GM12878 (cell line): Measurements from ENCODE around the gene ANKRD13A. TPM values are rescaled to one million over a fixed set of nuclear protein-coding genes. Genes with fewer than 3 reads are reported as not detected.
"Not testable (repeated sequence)": the region's sequence is repeated elsewhere in the genome, so short reads cannot be mapped to it uniquely, and the experiment has no call there.

Experiments used
- ATAC-seq: fragments of 200-7000 bp; cut with Tn5 transposase; 3 replicates; pipeline ENCODE4 v1.9.1; 2020; ENCODE audit warnings: mild to moderate bottlenecking, moderate library complexity
- BruUV-seq: library from RNA; stranded (reverse); fragments of 400-500 nt; replicated peaks from 2 replicates; lab custom pipeline; 2021; lab: Mats Ljungman, UMichigan
- CTCF ChIA-PET: fragments of 300-600 bp; sonication (Branson Sonifier 250); formaldehyde crosslinking; extraction: SDS; loops from one replicate; lab custom pipeline; 2021; ENCODE audit warnings: inconsistent platforms; lab: Yijun Ruan, JAX
- POLR2A ChIA-PET: fragments of 350-600 bp; formaldehyde crosslinking; extraction: SDS; loops from one replicate; lab custom pipeline; 2021; ENCODE audit warnings: inconsistent platforms; lab: Charles Lee
- RAD21 ChIA-PET: fragments of 300-600 bp; sonication (Branson Sonifier 250); formaldehyde crosslinking; loops from one replicate; lab custom pipeline; 2023; ENCODE audit warnings: antibody characterized with exemption; ENCODE audit not compliant: unreplicated experiment; lab: Charles Lee
- SMC1A ChIA-PET: fragments of 300-600 bp; sonication (Branson Sonifier 250); formaldehyde crosslinking; loops from one replicate; lab custom pipeline; 2023; ENCODE audit not compliant: unreplicated experiment, uncharacterized antibody; lab: Charles Lee
- DNase-seq: peaks from one replicate; pipeline ENCODE4 v3.0.0-alpha.2; 2011; ENCODE audit warnings: low read depth, low spot score
- FAIRE-seq: peaks from 3 replicates; lab custom pipeline; 2011; peaks lifted over from hg19 to GRCh38; lab: Jason Lieb, UNC
- H2AFZ ChIP-seq: 2 replicates; pipeline ENCODE4 v1.6.0; 2011; ENCODE audit warnings: low read depth, low read length, control low read depth; ENCODE audit not compliant: control insufficient read depth
- H3K27ac ChIP-seq: 2 replicates; pipeline ENCODE4 v1.5.1; 2011; ENCODE audit warnings: control low read depth; ENCODE audit not compliant: control insufficient read depth, insufficient read depth
- H3K27me3 ChIP-seq, 2 experiments: replicated peaks in 1 of 2; 2 replicates each; pipeline versions ENCODE4 v1.6.0 to v1.6.1; 2011; ENCODE audit warnings: low read length in 1 of 2; ENCODE audit not compliant: control insufficient read depth in 2 of 2, insufficient read depth in 2 of 2
- H3K36me3 ChIP-seq, 2 experiments: 2 replicates each; pipeline ENCODE4 v1.5.1; 2011; ENCODE audit warnings: low read length in 1 of 2; ENCODE audit not compliant: control insufficient read depth in 2 of 2, insufficient read depth in 2 of 2
- H3K4me1 ChIP-seq: 2 replicates; pipeline ENCODE4 v1.6.1; 2011; ENCODE audit warnings: mild to moderate bottlenecking, low read length, moderate library complexity, mixed read lengths; ENCODE audit not compliant: control insufficient read depth, insufficient read depth
- H3K4me2 ChIP-seq: 2 replicates; pipeline ENCODE4 v1.6.0; 2011; ENCODE audit warnings: control low read depth; ENCODE audit not compliant: control insufficient read depth, insufficient read depth
- H3K4me3 ChIP-seq: fragments of 200-600 bp; sonication (generic); 2 replicates; pipeline ENCODE4 v1.5.1; 2016
- H3K79me2 ChIP-seq: 2 replicates; pipeline ENCODE4 v1.6.0; 2011; ENCODE audit warnings: low read length; ENCODE audit not compliant: control insufficient read depth, insufficient read depth
- H3K9ac ChIP-seq: 2 replicates; pipeline ENCODE4 v1.8.0; 2011; ENCODE audit warnings: low read length, control low read depth, mixed read lengths; ENCODE audit not compliant: control insufficient read depth, insufficient read depth
- H3K9me3 ChIP-seq: replicated peaks from 3 replicates; pipeline ENCODE4 v1.5.1; 2011; ENCODE audit warnings: mild to moderate bottlenecking, low read length; ENCODE audit not compliant: control insufficient read depth, insufficient read depth
- H4K20me1 ChIP-seq: 2 replicates; pipeline ENCODE4 v1.6.0; 2011; ENCODE audit not compliant: control insufficient read depth, insufficient read depth
- ASH2L ChIP-seq: fragments of 300-600, 200-600 bp; sonication (generic); IDR thresholded peaks from 2 replicates; pipeline ENCODE4 v1.6.1; 2017; ENCODE audit warnings: low read depth, mild to moderate bottlenecking, borderline replicate concordance
- BCL3 ChIP-seq: IDR thresholded peaks from 2 replicates; pipeline ENCODE4 v1.6.1; 2011; ENCODE audit warnings: borderline replicate concordance, low read depth, mild to moderate bottlenecking, moderate library complexity, low read length; ENCODE audit not compliant: insufficient read depth, poor library complexity, severe bottlenecking
- NBN ChIP-seq: fragments of 450-650 bp; IDR thresholded peaks from 2 replicates; pipeline ENCODE4 v1.6.1; 2016
- WGBS: methylation state at CpG from one replicate; pipeline ENCODE4 v1.1.6; 2016; ENCODE audit warnings: low lambda C conversion rate; ENCODE audit not compliant: insufficient replicate concordance, insufficient coverage; ENCODE audit errors: missing lambda C conversion rate; 5-methylcytosine and 5-hydroxymethylcytosine counted together
- in situ Hi-C: fragments of 300-500 bp; cut with MboI; formaldehyde crosslinking; loops from 9 replicates; pipeline ENCODE4 v1.14.3; 2018; ENCODE audit warnings: mixed read lengths
- intact Hi-C: fragments of 100-400 bp; cut with micrococcal nuclease; formaldehyde crosslinking; loops from one replicate; pipeline ENCODE4 v1.14.2; 2022; ENCODE audit not compliant: unreplicated experiment
- polyA plus RNA-seq, 11 experiments: library from polyadenylated mRNA; depleted of rRNA in 4 of 11; unstranded in 6 of 11; stranded (reverse) in 5 of 11; fragments of >200 nt; fragmentation: Nextera tagmentation in 4 of 11; fragmentation: Illumina TruSeq in 1 of 11; extraction: Ambion mirVana in 4 of 11; extraction: Trizol in 1 of 11; gene quantifications; 1 replicate in 1 of 11; 2 replicates in 10 of 11; pipeline versions ENCODE4 v1.2.1 to v1.2.3, GENCODE V29; 2011 to 2016; ENCODE audit warnings: inconsistent platforms in 2 of 11, missing spikeins in 2 of 11, low read depth in 1 of 11
- total RNA-seq, 4 experiments: library from RNA; depleted of rRNA in 3 of 4; stranded (reverse); fragments of >200 nt in 3 of 4; fragmentation: Illumina TruSeq in 1 of 4; extraction: Trizol in 1 of 4; gene quantifications; 2 replicates each; pipeline versions ENCODE4 v1.2.1 to v1.2.3, GENCODE V29; 2013 to 2021
- TF ChIP-seq, protein P1 (sequence below): fragments of 450-650 bp; IDR thresholded peaks from 2 replicates; pipeline ENCODE4 v1.6.1; 2017; ENCODE audit warnings: mild to moderate bottlenecking, moderate library complexity
- TF ChIP-seq, protein P2 (sequence below): IDR thresholded peaks from 2 replicates; pipeline ENCODE4 v1.6.1; 2011; ENCODE audit warnings: low read depth, low read length, improper control_type of control experiment, borderline replicate concordance

The ANKRD13A gene
- total and polyA plus RNA-seq, 10 of the 15 experiments (the other 5 are each of a cell fraction or from before 2014, with no cell fraction given), result 10.2 to 93.4 (median 76.5) TPM

DNA sequence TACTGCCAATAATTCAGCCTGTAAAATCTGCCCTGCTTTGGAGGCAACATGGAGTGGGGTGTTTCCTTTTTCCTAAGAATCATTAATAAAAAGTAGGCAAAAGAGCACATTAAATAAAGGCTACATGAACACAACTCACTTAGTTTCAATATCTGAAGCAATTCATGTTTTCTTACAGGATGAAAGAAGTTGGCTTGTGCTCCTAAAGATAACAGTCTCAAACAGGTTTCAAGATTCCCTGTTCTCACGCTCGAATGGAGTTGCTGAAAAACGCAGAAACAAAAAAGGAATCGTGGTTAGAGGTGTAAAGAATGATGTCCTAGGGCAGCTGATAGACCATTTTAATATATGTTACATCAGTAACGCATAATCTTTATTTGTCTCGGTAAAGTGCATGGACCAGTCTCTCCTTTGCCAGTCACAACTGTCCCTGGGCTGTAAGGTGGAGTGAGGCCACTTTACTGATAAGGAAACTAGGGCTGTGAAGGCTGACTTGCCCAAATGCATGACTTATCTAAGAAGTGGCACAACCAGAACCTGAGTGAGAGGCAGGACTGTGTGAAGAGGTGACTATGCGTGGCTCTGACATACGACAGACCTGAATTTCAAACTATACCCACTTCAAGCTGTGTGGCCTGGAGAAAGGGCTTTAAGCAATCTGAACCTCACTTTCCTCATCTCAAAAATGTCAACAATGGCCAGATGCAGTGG lies 15.6 kb upstream of the ANKRD13A start (continued):
- TF ChIP-seq, protein P1, sequence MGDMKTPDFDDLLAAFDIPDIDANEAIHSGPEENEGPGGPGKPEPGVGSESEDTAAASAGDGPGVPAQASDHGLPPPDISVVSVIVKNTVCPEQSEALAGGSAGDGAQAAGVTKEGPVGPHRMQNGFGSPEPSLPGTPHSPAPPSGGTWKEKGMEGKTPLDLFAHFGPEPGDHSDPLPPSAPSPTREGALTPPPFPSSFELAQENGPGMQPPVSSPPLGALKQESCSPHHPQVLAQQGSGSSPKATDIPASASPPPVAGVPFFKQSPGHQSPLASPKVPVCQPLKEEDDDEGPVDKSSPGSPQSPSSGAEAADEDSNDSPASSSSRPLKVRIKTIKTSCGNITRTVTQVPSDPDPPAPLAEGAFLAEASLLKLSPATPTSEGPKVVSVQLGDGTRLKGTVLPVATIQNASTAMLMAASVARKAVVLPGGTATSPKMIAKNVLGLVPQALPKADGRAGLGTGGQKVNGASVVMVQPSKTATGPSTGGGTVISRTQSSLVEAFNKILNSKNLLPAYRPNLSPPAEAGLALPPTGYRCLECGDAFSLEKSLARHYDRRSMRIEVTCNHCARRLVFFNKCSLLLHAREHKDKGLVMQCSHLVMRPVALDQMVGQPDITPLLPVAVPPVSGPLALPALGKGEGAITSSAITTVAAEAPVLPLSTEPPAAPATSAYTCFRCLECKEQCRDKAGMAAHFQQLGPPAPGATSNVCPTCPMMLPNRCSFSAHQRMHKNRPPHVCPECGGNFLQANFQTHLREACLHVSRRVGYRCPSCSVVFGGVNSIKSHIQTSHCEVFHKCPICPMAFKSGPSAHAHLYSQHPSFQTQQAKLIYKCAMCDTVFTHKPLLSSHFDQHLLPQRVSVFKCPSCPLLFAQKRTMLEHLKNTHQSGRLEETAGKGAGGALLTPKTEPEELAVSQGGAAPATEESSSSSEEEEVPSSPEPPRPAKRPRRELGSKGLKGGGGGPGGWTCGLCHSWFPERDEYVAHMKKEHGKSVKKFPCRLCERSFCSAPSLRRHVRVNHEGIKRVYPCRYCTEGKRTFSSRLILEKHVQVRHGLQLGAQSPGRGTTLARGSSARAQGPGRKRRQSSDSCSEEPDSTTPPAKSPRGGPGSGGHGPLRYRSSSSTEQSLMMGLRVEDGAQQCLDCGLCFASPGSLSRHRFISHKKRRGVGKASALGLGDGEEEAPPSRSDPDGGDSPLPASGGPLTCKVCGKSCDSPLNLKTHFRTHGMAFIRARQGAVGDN, result no peak
- TF ChIP-seq NBN, result no peak
- TF ChIP-seq BCL3, result no peak
- TF ChIP-seq ASH2L, result no peak
- TF ChIP-seq, protein P2, sequence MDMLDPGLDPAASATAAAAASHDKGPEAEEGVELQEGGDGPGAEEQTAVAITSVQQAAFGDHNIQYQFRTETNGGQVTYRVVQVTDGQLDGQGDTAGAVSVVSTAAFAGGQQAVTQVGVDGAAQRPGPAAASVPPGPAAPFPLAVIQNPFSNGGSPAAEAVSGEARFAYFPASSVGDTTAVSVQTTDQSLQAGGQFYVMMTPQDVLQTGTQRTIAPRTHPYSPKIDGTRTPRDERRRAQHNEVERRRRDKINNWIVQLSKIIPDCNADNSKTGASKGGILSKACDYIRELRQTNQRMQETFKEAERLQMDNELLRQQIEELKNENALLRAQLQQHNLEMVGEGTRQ, result no peak
- TF ChIP-seq, all 136 proteins: peak for 0

DNA sequence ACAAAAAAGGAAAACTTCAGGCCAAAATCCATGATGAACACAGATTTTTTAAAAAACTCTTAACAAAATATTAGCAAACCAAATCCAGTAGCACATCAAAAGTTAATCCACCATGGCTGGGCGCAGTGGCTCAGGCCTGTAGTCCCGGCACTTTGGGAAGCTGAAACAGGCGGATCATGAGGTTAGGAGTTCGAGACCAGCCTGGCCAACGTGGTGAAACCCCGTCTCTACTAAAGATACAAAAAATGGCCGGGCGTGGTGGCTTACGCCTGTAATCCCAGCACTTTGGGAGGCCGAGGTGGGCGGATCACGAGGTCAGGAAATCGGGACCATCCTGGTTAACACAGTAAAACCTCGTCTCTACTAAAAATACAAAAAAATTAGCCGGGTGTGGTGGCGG lies 13.0 kb upstream of the ANKRD13A start:
- CTCF ChIA-PET, result interaction anchor here (1.2 kb wide), 1 partner anchor 9 kb away, joined by 3 read pairs; no protein-coding TSS in a partner anchor
- not testable (repeated sequence) for FAIRE-seq

More for the DNA sequence above, 13.0 kb upstream of the ANKRD13A start:
- H3K9me3 ChIP-seq, H3K79me2 ChIP-seq, H3K27ac ChIP-seq, DNase-seq, intact Hi-C loops, SMC1A ChIA-PET, H2AFZ ChIP-seq, RAD21 ChIA-PET, H3K4me2 ChIP-seq, ATAC-seq, H4K20me1 ChIP-seq, in situ Hi-C loops, H3K4me1 ChIP-seq, H3K9ac ChIP-seq, BruUV-seq, H3K4me3 ChIP-seq, H3K27me3 ChIP-seq: not testable (repeated sequence)
- WGBS, result 98% methylated on average over 16 of the region's 16 CpGs
- POLR2A ChIA-PET, result interaction anchor here (1.5 kb wide), 1 partner anchor 18 kb away, joined by 3 read pairs; no protein-coding TSS in a partner anchor
- H3K36me3 ChIP-seq, result peaks cover 13 to 30% of the 10 kb centered on the region in 2 experiments
